ENCODE data around the gene MB21D2. TPM values are rescaled to one million over a fixed set of nuclear protein-coding genes. Genes with fewer than 3 reads are reported as not detected.

The MB21D2 gene
- total and polyA plus RNA-seq, 2 donors (not counting 1 experiment from before 2014, with no cell fraction given), result 0.03 to 0.20 TPM

- Mint-ChIP-seq H3K4me3 (no peak overlapping the region), H3K9me3 (ENCODE audit: insufficient read depth) (no peaks in the 10 kb centered on the region), H3K27me3 (no peaks in the 10 kb centered on the region), H3K27ac (no peak overlapping the region), H3K4me1 (no peaks in the 10 kb centered on the region)
- TF ChIP-seq EZH2 (IDR thresholded peaks at IDR 0.05; ENCODE audit: borderline replicate concordance, insufficient read depth, low read depth, low read length, poor library complexity, severe bottlenecking), result no peak
- TF ChIP-seq CTCF (IDR thresholded peaks at IDR 0.05), result no peak
- WGBS (ENCODE audit: insufficient coverage), result no CpG with 5 or more reads among the region's 3 CpGs
- H3K9me3 ChIP-seq (ENCODE audit: control extremely low read depth in 1 of 3, control insufficient read depth in 2 of 3, insufficient read depth in 1 of 3, low read length in 2 of 3), result no peaks in the 10 kb centered on the region
- H3K27me3 ChIP-seq (replicated peaks in 1 of 4; ENCODE audit: control extremely low read depth in 1 of 4, control insufficient read depth in 3 of 4, insufficient read depth in 4 of 4, low read length in 3 of 4), result no peaks in the 10 kb centered on the region
- CTCF ChIA-PET, result no interaction called here
- intact Hi-C loops (cut with micrococcal nuclease), result no loop called here
- no peaks in the 10 kb centered on the region for H3K36me3 ChIP-seq (replicated peaks in 1 of 2; ENCODE audit: control extremely low read depth in 1 of 2, control insufficient read depth in 1 of 2, extremely low read depth in 1 of 2, insufficient read depth in 2 of 2, low read length in 1 of 2)
- no peak overlapping the region for H3K4me3 ChIP-seq (ENCODE audit: control extremely low read depth in 1 of 5, extremely low read depth in 1 of 5, insufficient read depth in 1 of 5, low read depth in 2 of 5, low read length in 4 of 5)
- H2AFZ ChIP-seq (ENCODE audit: insufficient read depth, low read depth, low read length, poor library complexity, severe bottlenecking), result no peak overlapping the region
- H3K9ac ChIP-seq (ENCODE audit: low read length), result no peak overlapping the region
- H3K4me2 ChIP-seq (replicated peaks; ENCODE audit: low read depth, low read length, poor library complexity, severe bottlenecking), result no peak overlapping the region
- H4K20me1 ChIP-seq (ENCODE audit: control insufficient read depth, insufficient read depth, low read length, poor library complexity, severe bottlenecking), result no peaks in the 10 kb centered on the region
- ATAC-seq (ENCODE audit: low read depth), result no peak
- no peaks in the 10 kb centered on the region for H3K4me1 ChIP-seq (ENCODE audit: control insufficient read depth in 2 of 2, insufficient read depth in 2 of 2, low read length in 2 of 2)
- POLR2A ChIA-PET, result no interaction called here
- no peak overlapping the region for H3K27ac ChIP-seq (ENCODE audit: low read length in 2 of 2)
- no peak for DNase-seq
- no peaks in the 10 kb centered on the region for H3K79me2 ChIP-seq (ENCODE audit: control insufficient read depth, insufficient read depth, low read length)
Observed at GRCh38 chr3:192747746-192748145, 169.9 kb downstream of the MB21D2 start.

GRCh38 chr3:192747145-192747544 lies 170.5 kb downstream of the MB21D2 start:
- no peaks in the 10 kb centered on the region for H3K27me3 ChIP-seq (replicated peaks in 1 of 4; ENCODE audit: control extremely low read depth in 1 of 4, control insufficient read depth in 3 of 4, insufficient read depth in 4 of 4, low read length in 3 of 4)
- H4K20me1 ChIP-seq (ENCODE audit: control insufficient read depth, insufficient read depth, low read length, poor library complexity, severe bottlenecking), result no peaks in the 10 kb centered on the region
- CTCF ChIA-PET, result no interaction called here
- ATAC-seq (ENCODE audit: low read depth) (no peak), DNase-seq (no peak)
- intact Hi-C loops (cut with micrococcal nuclease), result no loop called here
- WGBS (ENCODE audit: insufficient coverage), result no CpG with 5 or more reads among the region's 1 CpG
- no peak for TF ChIP-seq EZH2 (IDR thresholded peaks at IDR 0.05; ENCODE audit: borderline replicate concordance, insufficient read depth, low read depth, low read length, poor library complexity, severe bottlenecking)
- TF ChIP-seq CTCF (IDR thresholded peaks at IDR 0.05), result no peak
- H3K4me1 ChIP-seq (ENCODE audit: control insufficient read depth in 2 of 2, insufficient read depth in 2 of 2, low read length in 2 of 2), result no peaks in the 10 kb centered on the region
- POLR2A ChIA-PET, result no interaction called here
- no peaks in the 10 kb centered on the region for H3K4me1 Mint-ChIP-seq
- H3K4me2 ChIP-seq (replicated peaks; ENCODE audit: low read depth, low read length, poor library complexity, severe bottlenecking), result no peak overlapping the region
- no peak overlapping the region for H3K9ac ChIP-seq (ENCODE audit: low read length)
- no peak overlapping the region for H3K27ac ChIP-seq (ENCODE audit: low read length in 2 of 2)
- no peaks in the 10 kb centered on the region for H3K9me3 Mint-ChIP-seq (ENCODE audit: insufficient read depth)
- no peak overlapping the region for H3K4me3 Mint-ChIP-seq
- H3K36me3 ChIP-seq (replicated peaks in 1 of 2; ENCODE audit: control extremely low read depth in 1 of 2, control insufficient read depth in 1 of 2, extremely low read depth in 1 of 2, insufficient read depth in 2 of 2, low read length in 1 of 2), result no peaks in the 10 kb centered on the region
- H2AFZ ChIP-seq (ENCODE audit: insufficient read depth, low read depth, low read length, poor library complexity, severe bottlenecking), result no peak overlapping the region
- H3K27ac Mint-ChIP-seq, result no peak overlapping the region
- no peaks in the 10 kb centered on the region for H3K79me2 ChIP-seq (ENCODE audit: control insufficient read depth, insufficient read depth, low read length)
- H3K27me3 Mint-ChIP-seq, result no peaks in the 10 kb centered on the region
- no peaks in the 10 kb centered on the region for H3K9me3 ChIP-seq (ENCODE audit: control extremely low read depth in 1 of 3, control insufficient read depth in 2 of 3, insufficient read depth in 1 of 3, low read length in 2 of 3)
- H3K4me3 ChIP-seq (ENCODE audit: control extremely low read depth in 1 of 5, extremely low read depth in 1 of 5, insufficient read depth in 1 of 5, low read depth in 2 of 5, low read length in 4 of 5), result no peak overlapping the region

Other genes with a start within 250 kb of the MB21D2 start
- gene FGF12, start 190.3 kb downstream of the MB21D2 start, total RNA-seq, result 0.17 TPM in 1 of 2 replicates, not detected in the other
- 0.03 TPM in 1 of 2 replicates, not detected in the other for gene FGF12, start 190.3 kb downstream of the MB21D2 start, polyA plus RNA-seq

All from B cell (primary cell).